ENCODE results near the gene SMTNL2.

GRCh38 chr17:4583782-4584100 lies 588 bp upstream of the SMTNL2 start:
- TF ChIP-seq POLR2A (IDR thresholded peaks at IDR 0.05) = no peak
- TF ChIP-seq CTCF (IDR thresholded peaks at IDR 0.05) = no peak
